MM.1S (cell line): ENCODE results near the gene KLHL42.

Experiments
- DNase-seq: peaks from one replicate; pipeline ENCODE4 v3.0.0-alpha.2; 2015
- H2AFZ ChIP-seq: fragments of 300-600 bp; sonication (generic); 2 replicates; pipeline ENCODE4 v1.6.0; 2016; ENCODE audit warnings: antibody characterized with exemption, low read length
- H3F3A ChIP-seq: fragments of 300-600 bp; sonication (generic); 2 replicates; pipeline ENCODE4 v1.6.1; 2016; ENCODE audit warnings: mild to moderate bottlenecking, antibody characterized with exemption, low read length, moderate library complexity, mixed read lengths; ENCODE audit not compliant: insufficient read depth
- H3K27ac ChIP-seq: fragments of 300-600 bp; sonication (generic); 2 replicates; pipeline ENCODE4 v1.5.1; 2016; ENCODE audit warnings: mild to moderate bottlenecking, low read length
- H3K27me3 ChIP-seq: fragments of 300-600 bp; sonication (generic); replicated peaks from 2 replicates; pipeline ENCODE4 v1.6.0; 2016; ENCODE audit warnings: low read length; ENCODE audit not compliant: insufficient read depth
- H3K36me3 ChIP-seq: fragments of 300-600 bp; sonication (generic); replicated peaks from 2 replicates; pipeline ENCODE4 v1.6.1; 2016; ENCODE audit warnings: mild to moderate bottlenecking, low read length, mixed read lengths; ENCODE audit not compliant: insufficient read depth
- H3K4me1 ChIP-seq: fragments of 300-600 bp; sonication (generic); 2 replicates; pipeline ENCODE4 v1.6.1; 2016; ENCODE audit warnings: low read length, mixed read lengths
- H3K4me2 ChIP-seq: fragments of 300-600 bp; sonication (generic); 2 replicates; pipeline ENCODE4 v1.6.0; 2016; ENCODE audit warnings: low read depth, low read length
- H3K4me3 ChIP-seq: fragments of 300-600 bp; sonication (generic); 2 replicates; pipeline ENCODE4 v1.5.1; 2016; ENCODE audit warnings: low read length, mixed read lengths
- H3K79me2 ChIP-seq: fragments of 300-600 bp; sonication (generic); 2 replicates; pipeline ENCODE4 v1.6.1; 2016; ENCODE audit warnings: mixed run types, low read length, mixed read lengths
- H3K9ac ChIP-seq: fragments of 300-600 bp; sonication (generic); 2 replicates; pipeline ENCODE4 v1.6.1; 2016; ENCODE audit warnings: low read length, mixed read lengths
- H3K9me2 ChIP-seq: fragments of 300-600 bp; sonication (generic); replicated peaks from 2 replicates; pipeline ENCODE4 v1.6.1; 2016; ENCODE audit warnings: mild to moderate bottlenecking, low read length, mixed read lengths; ENCODE audit not compliant: insufficient read depth
- H3K9me3 ChIP-seq: fragments of 300-600 bp; sonication (generic); replicated peaks from 2 replicates; pipeline ENCODE4 v1.6.1; 2016; ENCODE audit warnings: mild to moderate bottlenecking, low read length, mixed read lengths; ENCODE audit not compliant: insufficient read depth
- H4K20me1 ChIP-seq: fragments of 300-600 bp; sonication (generic); 2 replicates; pipeline ENCODE4 v1.6.1; 2016; ENCODE audit warnings: mild to moderate bottlenecking, low read length, moderate library complexity, mixed read lengths; ENCODE audit not compliant: insufficient read depth
- EZH2 ChIP-seq: fragments of 300-600 bp; sonication (generic); optimal IDR thresholded peaks from 2 replicates; pipeline ENCODE3; 2017; ENCODE audit warnings: low read depth, mild to moderate bottlenecking, antibody characterized with exemption, low read length, mixed read lengths
- EZH2phosphoT487 ChIP-seq: fragments of 300-600 bp; sonication (generic); IDR thresholded peaks from 2 replicates; pipeline ENCODE4 v1.6.1; 2018; ENCODE audit warnings: antibody characterized with exemption, low read length
- TF ChIP-seq, protein P1 (sequence below): fragments of 300-600 bp; sonication (generic); IDR thresholded peaks from 2 replicates; pipeline ENCODE4 v1.5.1; 2016; ENCODE audit warnings: antibody characterized with exemption, low read length, mixed read lengths

The KLHL42 gene

DNA sequence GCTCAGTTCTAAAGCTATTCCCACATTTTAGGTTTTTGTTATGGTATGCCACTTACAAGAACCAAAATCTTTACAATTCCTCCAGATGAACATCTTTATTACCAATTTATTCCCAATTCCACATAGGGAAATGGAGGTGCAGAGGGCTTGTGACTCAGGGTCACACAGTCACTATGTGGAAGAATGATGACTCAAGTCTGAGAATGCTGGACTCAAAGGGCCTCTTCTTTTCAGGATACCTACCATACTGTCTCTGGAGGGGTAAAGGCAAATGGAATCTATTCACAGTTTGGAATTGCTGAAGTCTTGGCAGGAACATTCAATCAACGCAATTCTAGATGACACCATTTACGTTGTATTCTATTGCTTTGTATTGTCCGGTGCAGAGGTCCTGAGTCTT is 48.2 kb downstream of the KLHL42 start:
- Histone ChIP-seq H3K9ac (no peak overlapping the region), H3K4me2 (no peak overlapping the region), H4K20me1 (no peaks in the 10 kb centered on the region), H3K27ac (no peak overlapping the region), H3K9me3 (no peaks in the 10 kb centered on the region), H3K4me1 (no peaks in the 10 kb centered on the region), H2AFZ (no peak overlapping the region), H3K27me3 (no peaks in the 10 kb centered on the region), H3K4me3 (no peak overlapping the region), H3K9me2 (no peaks in the 10 kb centered on the region), H3K79me2 (no peaks in the 10 kb centered on the region), H3F3A (no peaks in the 10 kb centered on the region), H3K36me3 (no peaks in the 10 kb centered on the region)
- no peak for DNase-seq
- TF ChIP-seq, protein P1, sequence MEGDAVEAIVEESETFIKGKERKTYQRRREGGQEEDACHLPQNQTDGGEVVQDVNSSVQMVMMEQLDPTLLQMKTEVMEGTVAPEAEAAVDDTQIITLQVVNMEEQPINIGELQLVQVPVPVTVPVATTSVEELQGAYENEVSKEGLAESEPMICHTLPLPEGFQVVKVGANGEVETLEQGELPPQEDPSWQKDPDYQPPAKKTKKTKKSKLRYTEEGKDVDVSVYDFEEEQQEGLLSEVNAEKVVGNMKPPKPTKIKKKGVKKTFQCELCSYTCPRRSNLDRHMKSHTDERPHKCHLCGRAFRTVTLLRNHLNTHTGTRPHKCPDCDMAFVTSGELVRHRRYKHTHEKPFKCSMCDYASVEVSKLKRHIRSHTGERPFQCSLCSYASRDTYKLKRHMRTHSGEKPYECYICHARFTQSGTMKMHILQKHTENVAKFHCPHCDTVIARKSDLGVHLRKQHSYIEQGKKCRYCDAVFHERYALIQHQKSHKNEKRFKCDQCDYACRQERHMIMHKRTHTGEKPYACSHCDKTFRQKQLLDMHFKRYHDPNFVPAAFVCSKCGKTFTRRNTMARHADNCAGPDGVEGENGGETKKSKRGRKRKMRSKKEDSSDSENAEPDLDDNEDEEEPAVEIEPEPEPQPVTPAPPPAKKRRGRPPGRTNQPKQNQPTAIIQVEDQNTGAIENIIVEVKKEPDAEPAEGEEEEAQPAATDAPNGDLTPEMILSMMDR = no peak
- TF ChIP-seq EZH2phosphoT487 (no peak), EZH2 (no peak)

DNA sequence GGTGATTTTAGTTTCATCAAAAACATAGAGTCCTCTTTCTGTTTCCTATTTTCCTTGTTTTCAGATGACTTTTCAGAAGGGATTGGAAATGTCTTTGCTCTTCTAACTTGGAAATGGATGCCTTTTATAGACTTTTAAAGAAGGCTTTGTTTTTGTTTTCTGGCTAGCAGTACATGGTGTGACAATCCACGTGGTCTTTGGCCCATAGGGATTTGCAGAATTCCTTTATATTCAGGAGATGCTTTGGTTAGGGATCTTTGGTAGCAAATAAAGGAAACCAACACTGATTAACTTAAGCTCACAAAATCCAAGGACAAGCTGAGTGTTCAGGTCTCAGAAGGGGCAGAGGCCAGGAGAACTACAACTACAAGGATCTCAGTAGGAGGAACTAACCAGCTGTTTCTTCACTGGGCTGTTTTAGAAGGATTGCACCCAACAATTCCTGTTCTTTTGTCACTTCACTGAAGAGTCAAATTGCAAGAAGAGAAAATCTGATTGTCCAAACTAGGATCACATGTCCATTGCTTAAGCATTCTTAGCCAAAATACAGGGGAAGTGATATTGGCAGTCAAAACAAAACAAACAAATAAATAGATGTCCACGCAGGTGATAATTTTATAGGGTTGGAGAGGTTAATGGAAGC is 58.6 kb downstream of the KLHL42 start:
- no peak overlapping the region for H3K4me2 ChIP-seq
- H3K9me2 ChIP-seq = no peaks in the 10 kb centered on the region
- H4K20me1 ChIP-seq = no peaks in the 10 kb centered on the region
- H3K4me1 ChIP-seq = no peaks in the 10 kb centered on the region
- TF ChIP-seq EZH2phosphoT487 (no peak), EZH2 (no peak)
- TF ChIP-seq, protein P1 = no peak
- no peaks in the 10 kb centered on the region for H3F3A ChIP-seq
- H3K79me2 ChIP-seq = no peaks in the 10 kb centered on the region
- H2AFZ ChIP-seq = no peak overlapping the region
- H3K4me3 ChIP-seq = no peak overlapping the region
- H3K27ac ChIP-seq = no peak overlapping the region
- H3K27me3 ChIP-seq = no peaks in the 10 kb centered on the region
- no peaks in the 10 kb centered on the region for H3K9me3 ChIP-seq
- DNase-seq = no peak
- no peaks in the 10 kb centered on the region for H3K36me3 ChIP-seq
- no peak overlapping the region for H3K9ac ChIP-seq

DNA sequence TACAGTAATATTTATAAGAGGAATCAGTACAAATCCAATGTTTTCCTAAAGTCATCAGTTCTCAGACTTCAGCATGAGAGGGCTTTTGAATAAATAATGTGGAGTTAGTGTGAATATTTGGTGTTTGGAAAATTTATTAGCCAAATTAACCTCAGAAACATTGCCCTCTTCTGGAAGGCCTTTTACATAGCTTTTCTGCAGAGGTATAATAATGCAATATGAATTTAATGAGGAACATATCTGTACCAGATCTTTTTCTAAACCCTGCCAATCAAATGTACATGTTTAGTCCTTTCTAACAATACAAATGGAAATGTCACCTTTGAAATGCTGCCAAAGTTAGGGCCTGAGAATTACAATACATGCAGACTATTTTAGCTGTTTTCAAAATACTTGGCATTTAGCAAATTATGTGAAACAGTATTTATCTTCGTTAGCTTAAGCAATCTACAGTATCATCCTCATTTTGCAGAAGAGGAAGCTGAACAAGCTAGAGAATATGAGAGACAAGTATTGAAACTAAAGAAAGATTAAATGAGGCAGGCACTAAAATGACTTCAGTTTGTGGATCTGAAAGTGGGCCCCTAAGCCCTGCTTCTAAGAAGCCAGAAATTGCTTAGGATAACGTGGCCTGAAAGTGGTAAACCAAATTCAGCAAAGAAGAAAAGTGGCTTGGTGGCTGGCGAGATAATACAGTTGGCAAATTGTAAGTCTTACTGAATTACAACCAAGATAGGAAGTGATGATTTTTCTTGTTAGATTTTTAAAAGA is 60.4 kb downstream of the KLHL42 start:
- TF ChIP-seq EZH2 = no peak
- TF ChIP-seq, protein P1 = peak; percentile 34
- H3K36me3 ChIP-seq = no peaks in the 10 kb centered on the region
- H3K4me2 ChIP-seq = no peak overlapping the region
- H4K20me1 ChIP-seq = no peaks in the 10 kb centered on the region
- no peaks in the 10 kb centered on the region for H3K9me3 ChIP-seq
- no peak overlapping the region for H3K27ac ChIP-seq
- no peak overlapping the region for H2AFZ ChIP-seq
- DNase-seq = peak; percentile 9
- no peak overlapping the region for H3K9ac ChIP-seq
- no peaks in the 10 kb centered on the region for H3K9me2 ChIP-seq
- no peaks in the 10 kb centered on the region for H3F3A ChIP-seq
- H3K4me3 ChIP-seq = no peak overlapping the region
- no peaks in the 10 kb centered on the region for H3K27me3 ChIP-seq
- no peaks in the 10 kb centered on the region for H3K4me1 ChIP-seq
- H3K79me2 ChIP-seq = no peaks in the 10 kb centered on the region
